Neural cell (in vitro differentiated cells): ENCODE measurements around the gene ITGAE. TPM values are rescaled to one million over a fixed set of nuclear protein-coding genes. Genes with fewer than 3 reads are reported as not detected.

Experiments
- H2AFZ ChIP-seq: fragments of 200-600, 300-800 bp; sonication (generic), shearing (Covaris generic); 2 replicates; pipeline ENCODE4 v1.6.0; 2014; ENCODE audit warnings: low read depth, mild to moderate bottlenecking, antibody characterized with exemption, low read length, moderate library complexity
- H3F3A ChIP-seq: fragments of 200-600 bp; shearing (Covaris generic); 2 replicates; pipeline ENCODE4 v1.6.1; 2016; ENCODE audit warnings: mild to moderate bottlenecking, moderate library complexity, mixed read lengths, antibody characterized with exemption, low read length; ENCODE audit not compliant: insufficient read depth, poor library complexity, severe bottlenecking
- H3K27ac ChIP-seq: fragments of 200-600, 300-800 bp; sonication (generic), shearing (Covaris generic); 2 replicates; pipeline ENCODE4 v1.5.1; 2014; ENCODE audit warnings: mild to moderate bottlenecking, low read length, moderate library complexity
- H3K27me3 ChIP-seq: fragments of 300-800, 200-600 bp; sonication (generic), shearing (Covaris generic); 2 replicates; pipeline ENCODE4 v1.6.0; 2014; ENCODE audit warnings: mild to moderate bottlenecking, low read depth, low read length, moderate library complexity; ENCODE audit not compliant: insufficient read depth
- H3K36me3 ChIP-seq: fragments of 300-800, 200-600 bp; sonication (generic), shearing (Covaris generic); 2 replicates; pipeline ENCODE4 v1.5.1; 2014; ENCODE audit warnings: mild to moderate bottlenecking, antibody characterized with exemption, low read length, moderate library complexity; ENCODE audit not compliant: insufficient read depth
- H3K4me2 ChIP-seq: fragments of 300-800, 200-600 bp; sonication (generic), shearing (Covaris generic); 2 replicates; pipeline ENCODE4 v1.6.0; 2014; ENCODE audit warnings: mild to moderate bottlenecking, low read length
- H3K4me3 ChIP-seq: fragments of 300-800, 200-600 bp; sonication (generic), shearing (Covaris generic); 2 replicates; pipeline ENCODE4 v1.5.1; 2014; ENCODE audit warnings: mild to moderate bottlenecking, low read length, moderate library complexity
- H3K79me2 ChIP-seq: fragments of 200-600 bp; shearing (Covaris generic); replicated peaks from 2 replicates; pipeline ENCODE4 v1.6.0; 2014; ENCODE audit warnings: mild to moderate bottlenecking, low read length, moderate library complexity; ENCODE audit not compliant: insufficient read depth
- H3K9ac ChIP-seq: fragments of 300-800, 200-600 bp; sonication (generic), shearing (Covaris generic); 2 replicates; pipeline ENCODE4 v1.6.1; 2016; ENCODE audit warnings: mild to moderate bottlenecking, low read length, mixed read lengths
- H3K9me2 ChIP-seq: fragments of 200-600 bp; shearing (Covaris generic); 2 replicates; pipeline ENCODE4 v1.6.1; 2016; ENCODE audit warnings: mild to moderate bottlenecking, low read length, mixed read lengths; ENCODE audit not compliant: insufficient read depth
- H3K9me3 ChIP-seq: fragments of 200-600, 300-800 bp; sonication (generic), shearing (Covaris generic); 2 replicates; pipeline ENCODE4 v1.6.1; 2016; ENCODE audit warnings: mild to moderate bottlenecking, mixed run types, low read length, moderate library complexity, mixed read lengths
- H4K20me1 ChIP-seq: fragments of 200-600 bp; shearing (Covaris generic); 2 replicates; pipeline ENCODE4 v1.6.1; 2016; ENCODE audit warnings: mild to moderate bottlenecking, mixed run types; ENCODE audit not compliant: insufficient read depth
- EP300 ChIP-seq: fragments of 450-650 bp; conservative IDR thresholded peaks from 2 replicates; pipeline ENCODE4 v1.6.1; 2014; ENCODE audit warnings: antibody characterized with exemption, mild to moderate bottlenecking, moderate library complexity; ENCODE audit not compliant: poor library complexity, severe bottlenecking
- EZH2 ChIP-seq: fragments of 200-600, 300-800 bp; shearing (Covaris generic), sonication (generic); IDR thresholded peaks from 2 replicates; pipeline ENCODE4 v1.6.1; 2014; ENCODE audit warnings: antibody characterized with exemption, low read length, borderline replicate concordance, mild to moderate bottlenecking; ENCODE audit not compliant: insufficient read depth, poor library complexity, severe bottlenecking
- MXI1 ChIP-seq: fragments of 450-650 bp; conservative IDR thresholded peaks from 2 replicates; pipeline ENCODE4 v1.6.1; 2014; ENCODE audit warnings: antibody characterized with exemption, mild to moderate bottlenecking; ENCODE audit not compliant: poor library complexity, severe bottlenecking
- POLR2AphosphoS5 ChIP-seq: IDR thresholded peaks from 2 replicates; pipeline ENCODE4 v1.6.1; 2012
- RAD21 ChIP-seq: fragments of 450-650 bp; conservative IDR thresholded peaks from 2 replicates; pipeline ENCODE4 v1.6.1; 2014; ENCODE audit warnings: antibody characterized with exemption, mild to moderate bottlenecking, moderate library complexity
- SMC3 ChIP-seq: fragments of 450-650 bp; conservative IDR thresholded peaks from 2 replicates; pipeline ENCODE4 v1.6.1; 2014; ENCODE audit warnings: antibody characterized with exemption, mild to moderate bottlenecking, moderate library complexity; ENCODE audit not compliant: poor library complexity
- TAF1 ChIP-seq: IDR thresholded peaks from 2 replicates; pipeline ENCODE4 v1.6.1; 2012; ENCODE audit warnings: low read depth
- polyA plus RNA-seq: library from polyadenylated mRNA; depleted of rRNA; stranded (reverse); fragments of >200 nt; gene quantifications from 2 replicates; pipeline ENCODE4 v1.2.3, GENCODE V29; 2014
- TF ChIP-seq, protein P1 (sequence below): IDR thresholded peaks from 2 replicates; pipeline ENCODE4 v1.6.1; 2012; ENCODE audit warnings: borderline replicate concordance
- TF ChIP-seq, protein P2 (sequence below): fragments of 450-650 bp; IDR thresholded peaks from 2 replicates; pipeline ENCODE4 v1.5.1; 2014; ENCODE audit warnings: antibody characterized with exemption, mild to moderate bottlenecking, moderate library complexity; ENCODE audit not compliant: poor library complexity, severe bottlenecking

Gene ITGAE
- polyA plus RNA-seq, 1 donor from 2014 or later, result 169 TPM

DNA sequence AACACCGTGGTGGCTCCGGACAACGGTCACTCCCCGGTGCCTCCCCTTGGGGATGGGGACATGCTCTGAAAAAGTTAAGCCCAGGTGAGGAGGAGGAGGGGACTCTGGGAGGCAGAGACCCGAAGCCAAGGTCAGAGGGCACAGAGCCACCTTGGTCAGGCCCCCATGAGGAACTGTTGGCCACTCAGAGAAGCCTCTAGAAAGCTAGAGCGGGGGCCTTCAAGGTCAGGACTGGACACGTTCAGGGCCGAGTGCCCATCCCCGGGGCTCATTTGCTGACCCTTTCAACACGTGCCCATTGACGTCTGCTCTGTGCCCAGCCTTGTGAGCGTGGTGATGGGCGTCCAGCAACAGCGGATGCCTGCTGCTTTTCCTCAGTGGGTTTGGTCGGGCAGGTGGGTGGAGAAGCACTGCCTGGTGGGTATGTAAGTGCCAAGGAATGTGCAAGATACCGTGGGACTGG is 39.0 kb downstream of the ITGAE start:
- Histone ChIP-seq H2AFZ (no peak overlapping the region), H3K4me3 (no peak overlapping the region), H3K9me2 (no peaks in the 10 kb centered on the region), H3K27me3 (no peaks in the 10 kb centered on the region), H3K9me3 (no peaks in the 10 kb centered on the region), H3K36me3 (no peaks in the 10 kb centered on the region), H3F3A (no peaks in the 10 kb centered on the region), H4K20me1 (no peaks in the 10 kb centered on the region), H3K27ac (no peak overlapping the region), H3K9ac (no peak overlapping the region), H3K4me2 (no peak overlapping the region), H3K79me2 (no peaks in the 10 kb centered on the region)
- TF ChIP-seq, protein P1, sequence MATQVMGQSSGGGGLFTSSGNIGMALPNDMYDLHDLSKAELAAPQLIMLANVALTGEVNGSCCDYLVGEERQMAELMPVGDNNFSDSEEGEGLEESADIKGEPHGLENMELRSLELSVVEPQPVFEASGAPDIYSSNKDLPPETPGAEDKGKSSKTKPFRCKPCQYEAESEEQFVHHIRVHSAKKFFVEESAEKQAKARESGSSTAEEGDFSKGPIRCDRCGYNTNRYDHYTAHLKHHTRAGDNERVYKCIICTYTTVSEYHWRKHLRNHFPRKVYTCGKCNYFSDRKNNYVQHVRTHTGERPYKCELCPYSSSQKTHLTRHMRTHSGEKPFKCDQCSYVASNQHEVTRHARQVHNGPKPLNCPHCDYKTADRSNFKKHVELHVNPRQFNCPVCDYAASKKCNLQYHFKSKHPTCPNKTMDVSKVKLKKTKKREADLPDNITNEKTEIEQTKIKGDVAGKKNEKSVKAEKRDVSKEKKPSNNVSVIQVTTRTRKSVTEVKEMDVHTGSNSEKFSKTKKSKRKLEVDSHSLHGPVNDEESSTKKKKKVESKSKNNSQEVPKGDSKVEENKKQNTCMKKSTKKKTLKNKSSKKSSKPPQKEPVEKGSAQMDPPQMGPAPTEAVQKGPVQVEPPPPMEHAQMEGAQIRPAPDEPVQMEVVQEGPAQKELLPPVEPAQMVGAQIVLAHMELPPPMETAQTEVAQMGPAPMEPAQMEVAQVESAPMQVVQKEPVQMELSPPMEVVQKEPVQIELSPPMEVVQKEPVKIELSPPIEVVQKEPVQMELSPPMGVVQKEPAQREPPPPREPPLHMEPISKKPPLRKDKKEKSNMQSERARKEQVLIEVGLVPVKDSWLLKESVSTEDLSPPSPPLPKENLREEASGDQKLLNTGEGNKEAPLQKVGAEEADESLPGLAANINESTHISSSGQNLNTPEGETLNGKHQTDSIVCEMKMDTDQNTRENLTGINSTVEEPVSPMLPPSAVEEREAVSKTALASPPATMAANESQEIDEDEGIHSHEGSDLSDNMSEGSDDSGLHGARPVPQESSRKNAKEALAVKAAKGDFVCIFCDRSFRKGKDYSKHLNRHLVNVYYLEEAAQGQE, result no peak
- no peak for TF ChIP-seq RAD21
- TF ChIP-seq EZH2, result no peak
- TF ChIP-seq POLR2AphosphoS5, result no peak
- TF ChIP-seq TAF1, result no peak

DNA sequence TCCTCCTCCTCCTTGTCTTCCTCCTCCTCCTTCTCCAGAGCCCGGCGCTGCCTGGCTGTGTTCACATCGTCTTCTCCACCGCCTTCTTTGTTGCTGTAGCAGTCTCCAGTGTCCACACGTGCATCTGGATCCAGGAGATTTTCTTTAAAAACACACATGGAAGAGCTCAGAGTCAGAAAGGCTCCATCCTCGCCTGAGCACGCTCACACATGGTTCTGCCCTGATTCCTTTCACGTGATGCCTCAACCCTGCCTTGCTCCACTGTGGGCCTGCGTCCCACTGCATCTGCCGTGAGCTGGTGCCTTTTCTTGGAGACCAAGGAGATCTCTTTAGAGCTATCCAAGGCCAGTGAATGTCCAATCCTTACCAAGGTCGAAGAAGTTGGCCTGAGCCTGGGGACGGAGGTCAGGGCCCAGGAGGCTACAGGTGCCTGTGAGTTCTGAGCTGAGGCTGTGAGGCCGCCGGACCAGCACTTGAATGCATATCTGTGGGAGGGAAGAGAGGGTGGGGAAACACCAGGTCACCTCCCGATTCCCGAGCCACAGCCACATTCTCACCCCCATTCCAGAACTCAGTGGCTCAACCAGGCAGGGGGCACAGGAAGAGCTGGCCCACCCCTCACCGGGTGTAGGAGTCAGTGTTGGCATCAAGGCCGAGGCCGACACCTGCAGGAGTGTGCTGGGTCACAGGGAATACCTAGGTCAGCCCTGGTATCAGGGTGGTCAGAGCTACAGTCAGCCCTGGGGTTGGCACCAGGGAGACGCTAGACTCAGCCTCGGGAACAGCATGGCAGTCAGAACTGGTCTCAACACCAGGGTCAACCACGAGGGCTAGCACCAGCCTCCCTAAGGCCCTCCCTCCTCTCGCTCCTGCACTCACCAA is 39.7 kb downstream of the ITGAE start:
- no peaks in the 10 kb centered on the region for H4K20me1 ChIP-seq
- H3K27ac ChIP-seq, result no peak overlapping the region
- H3K79me2 ChIP-seq, result no peaks in the 10 kb centered on the region
- H2AFZ ChIP-seq, result no peak overlapping the region
- no peaks in the 10 kb centered on the region for H3K9me3 ChIP-seq
- no peaks in the 10 kb centered on the region for H3F3A ChIP-seq
- no peak overlapping the region for H3K4me3 ChIP-seq
- no peak overlapping the region for H3K9ac ChIP-seq
- no peaks in the 10 kb centered on the region for H3K27me3 ChIP-seq
- H3K4me2 ChIP-seq, result no peak overlapping the region
- TF ChIP-seq MXI1, result no peak
- H3K36me3 ChIP-seq, result no peaks in the 10 kb centered on the region
- H3K9me2 ChIP-seq, result no peaks in the 10 kb centered on the region

DNA sequence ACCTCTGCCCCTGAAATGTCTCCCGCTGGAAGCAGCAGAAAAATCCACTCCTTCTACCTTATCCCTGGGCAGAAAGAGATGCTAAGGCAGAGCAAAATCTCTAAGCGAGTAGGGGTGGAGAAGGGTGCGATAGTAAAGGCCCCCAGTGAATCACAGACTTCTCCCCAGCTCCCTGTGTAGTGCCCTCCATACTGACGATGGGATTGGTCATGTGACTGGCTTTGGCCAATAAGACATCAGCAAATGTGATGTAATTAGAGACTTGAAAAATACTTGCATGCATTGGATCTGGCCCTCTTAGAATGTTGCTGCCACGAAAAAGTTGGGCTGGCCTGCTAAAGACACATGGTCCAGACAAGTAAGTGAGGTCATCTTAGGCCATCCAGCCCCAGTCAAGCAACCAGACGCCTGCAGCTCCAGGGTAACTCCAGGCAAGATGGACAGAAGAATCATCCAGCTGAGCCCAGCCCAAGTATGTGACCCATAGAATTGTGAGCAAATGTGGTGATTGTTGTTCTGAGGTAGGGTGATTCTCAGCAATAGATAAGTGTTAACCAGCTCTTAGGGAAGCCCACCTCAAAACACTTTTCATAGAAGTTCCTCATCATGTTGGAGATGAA is 41.3 kb downstream of the ITGAE start:
- H3K9me3 ChIP-seq, result no peaks in the 10 kb centered on the region
- H3K4me3 ChIP-seq, result no peak overlapping the region
- no peak overlapping the region for H2AFZ ChIP-seq
- H3K4me2 ChIP-seq, result no peak overlapping the region
- H3K9ac ChIP-seq, result no peak overlapping the region
- no peaks in the 10 kb centered on the region for H3K27me3 ChIP-seq
- no peaks in the 10 kb centered on the region for H4K20me1 ChIP-seq
- no peak overlapping the region for H3K27ac ChIP-seq
- H3K79me2 ChIP-seq, result no peaks in the 10 kb centered on the region
- TF ChIP-seq SMC3, result no peak
- no peak for TF ChIP-seq EP300
- no peak for TF ChIP-seq EZH2
- no peak for TF ChIP-seq TAF1
- no peak for TF ChIP-seq RAD21
- TF ChIP-seq, protein P2, sequence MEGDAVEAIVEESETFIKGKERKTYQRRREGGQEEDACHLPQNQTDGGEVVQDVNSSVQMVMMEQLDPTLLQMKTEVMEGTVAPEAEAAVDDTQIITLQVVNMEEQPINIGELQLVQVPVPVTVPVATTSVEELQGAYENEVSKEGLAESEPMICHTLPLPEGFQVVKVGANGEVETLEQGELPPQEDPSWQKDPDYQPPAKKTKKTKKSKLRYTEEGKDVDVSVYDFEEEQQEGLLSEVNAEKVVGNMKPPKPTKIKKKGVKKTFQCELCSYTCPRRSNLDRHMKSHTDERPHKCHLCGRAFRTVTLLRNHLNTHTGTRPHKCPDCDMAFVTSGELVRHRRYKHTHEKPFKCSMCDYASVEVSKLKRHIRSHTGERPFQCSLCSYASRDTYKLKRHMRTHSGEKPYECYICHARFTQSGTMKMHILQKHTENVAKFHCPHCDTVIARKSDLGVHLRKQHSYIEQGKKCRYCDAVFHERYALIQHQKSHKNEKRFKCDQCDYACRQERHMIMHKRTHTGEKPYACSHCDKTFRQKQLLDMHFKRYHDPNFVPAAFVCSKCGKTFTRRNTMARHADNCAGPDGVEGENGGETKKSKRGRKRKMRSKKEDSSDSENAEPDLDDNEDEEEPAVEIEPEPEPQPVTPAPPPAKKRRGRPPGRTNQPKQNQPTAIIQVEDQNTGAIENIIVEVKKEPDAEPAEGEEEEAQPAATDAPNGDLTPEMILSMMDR, result no peak
- TF ChIP-seq MXI1, result no peak
- TF ChIP-seq, protein P1, result no peak
- no peak for TF ChIP-seq POLR2AphosphoS5
- H3F3A ChIP-seq, result no peaks in the 10 kb centered on the region
- H3K9me2 ChIP-seq, result no peaks in the 10 kb centered on the region
- no peaks in the 10 kb centered on the region for H3K36me3 ChIP-seq
